Fibroblast of mammary gland (primary cell): ENCODE measurements around the gene CCR5.

Source experiments
- DNase-seq: peaks from one replicate; pipeline ENCODE4 v3.0.0-alpha.2; 2010; ENCODE audit warnings: low read depth
- H3K4me3 ChIP-seq: 2 replicates; pipeline ENCODE4 v1.5.1; 2011; ENCODE audit warnings: low read depth, mild to moderate bottlenecking, low read length, moderate library complexity; ENCODE audit not compliant: control insufficient read depth
- TF ChIP-seq, protein P1 (sequence below): conservative IDR thresholded peaks from 2 replicates; pipeline ENCODE4 v1.5.1; 2011; ENCODE audit warnings: low read depth, low read length, inconsistent platforms; ENCODE audit not compliant: control insufficient read depth, insufficient read depth

Gene CCR5

DNA sequence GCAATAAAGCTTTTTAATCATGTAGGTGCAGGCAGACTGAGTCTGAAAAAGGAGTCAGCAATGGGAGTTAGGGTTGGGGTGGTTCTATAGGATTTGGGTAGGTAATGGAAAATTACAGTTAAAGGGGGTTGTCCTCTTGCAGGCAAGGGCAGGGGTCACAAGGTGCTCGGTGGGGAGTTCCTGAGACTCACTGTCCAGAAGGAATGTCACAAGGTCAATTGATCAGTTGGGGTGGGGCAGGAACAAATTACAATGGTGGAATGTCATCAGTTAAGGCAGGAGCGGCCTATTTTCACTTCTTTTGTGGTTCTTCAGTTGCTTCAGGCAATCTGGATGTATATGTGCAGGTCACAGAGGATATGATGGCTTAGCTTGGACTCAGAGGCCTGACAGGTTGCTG, 22.3 kb downstream of the CCR5 start:
- TF ChIP-seq, protein P1, sequence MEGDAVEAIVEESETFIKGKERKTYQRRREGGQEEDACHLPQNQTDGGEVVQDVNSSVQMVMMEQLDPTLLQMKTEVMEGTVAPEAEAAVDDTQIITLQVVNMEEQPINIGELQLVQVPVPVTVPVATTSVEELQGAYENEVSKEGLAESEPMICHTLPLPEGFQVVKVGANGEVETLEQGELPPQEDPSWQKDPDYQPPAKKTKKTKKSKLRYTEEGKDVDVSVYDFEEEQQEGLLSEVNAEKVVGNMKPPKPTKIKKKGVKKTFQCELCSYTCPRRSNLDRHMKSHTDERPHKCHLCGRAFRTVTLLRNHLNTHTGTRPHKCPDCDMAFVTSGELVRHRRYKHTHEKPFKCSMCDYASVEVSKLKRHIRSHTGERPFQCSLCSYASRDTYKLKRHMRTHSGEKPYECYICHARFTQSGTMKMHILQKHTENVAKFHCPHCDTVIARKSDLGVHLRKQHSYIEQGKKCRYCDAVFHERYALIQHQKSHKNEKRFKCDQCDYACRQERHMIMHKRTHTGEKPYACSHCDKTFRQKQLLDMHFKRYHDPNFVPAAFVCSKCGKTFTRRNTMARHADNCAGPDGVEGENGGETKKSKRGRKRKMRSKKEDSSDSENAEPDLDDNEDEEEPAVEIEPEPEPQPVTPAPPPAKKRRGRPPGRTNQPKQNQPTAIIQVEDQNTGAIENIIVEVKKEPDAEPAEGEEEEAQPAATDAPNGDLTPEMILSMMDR = no peak
- no peak overlapping the region for H3K4me3 ChIP-seq
- no peak for DNase-seq

DNA sequence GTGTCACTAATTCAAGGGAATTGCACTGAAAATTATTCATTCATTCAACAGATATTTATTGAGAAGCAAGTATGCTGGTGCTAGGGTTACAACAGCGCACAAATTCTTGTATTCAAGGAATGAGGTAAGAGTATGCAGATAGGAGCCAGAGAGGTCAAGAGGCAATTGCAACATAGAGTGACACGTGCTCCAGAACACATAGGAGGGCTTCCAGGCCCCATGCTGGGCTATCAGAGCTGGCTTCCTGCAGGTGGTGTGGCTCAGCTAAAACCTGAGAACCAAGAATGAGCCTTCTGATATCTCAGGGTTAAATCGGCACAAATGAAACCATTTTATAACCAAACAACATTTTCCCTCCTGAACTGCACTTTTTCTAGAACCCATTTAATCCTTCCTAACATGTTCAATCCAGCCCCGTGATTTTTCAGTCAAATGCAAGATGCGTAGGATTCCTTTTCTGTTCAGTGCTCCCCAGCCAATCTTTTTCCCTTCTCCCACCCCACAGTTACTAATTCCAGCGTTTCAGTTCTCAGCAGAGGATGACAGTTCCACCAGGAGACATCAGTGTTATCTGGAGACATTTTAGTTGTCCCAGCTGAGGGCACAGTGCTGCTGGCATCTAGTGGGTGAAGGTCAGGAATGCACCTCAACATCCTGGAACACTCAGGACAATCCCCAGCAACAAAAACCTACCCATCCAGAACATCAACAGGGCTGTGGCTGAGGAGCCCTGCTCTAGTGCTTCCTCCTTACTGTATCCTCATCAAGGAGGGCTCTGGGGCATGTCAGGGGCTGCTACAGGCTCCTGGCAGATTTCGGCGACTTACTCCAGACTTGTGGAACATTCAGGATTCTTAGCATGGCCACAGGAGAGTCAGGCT, 23.0 kb downstream of the CCR5 start:
- no peak overlapping the region for H3K4me3 ChIP-seq
- peak; percentile 48 for DNase-seq
- TF ChIP-seq, protein P1 = no peak

DNA sequence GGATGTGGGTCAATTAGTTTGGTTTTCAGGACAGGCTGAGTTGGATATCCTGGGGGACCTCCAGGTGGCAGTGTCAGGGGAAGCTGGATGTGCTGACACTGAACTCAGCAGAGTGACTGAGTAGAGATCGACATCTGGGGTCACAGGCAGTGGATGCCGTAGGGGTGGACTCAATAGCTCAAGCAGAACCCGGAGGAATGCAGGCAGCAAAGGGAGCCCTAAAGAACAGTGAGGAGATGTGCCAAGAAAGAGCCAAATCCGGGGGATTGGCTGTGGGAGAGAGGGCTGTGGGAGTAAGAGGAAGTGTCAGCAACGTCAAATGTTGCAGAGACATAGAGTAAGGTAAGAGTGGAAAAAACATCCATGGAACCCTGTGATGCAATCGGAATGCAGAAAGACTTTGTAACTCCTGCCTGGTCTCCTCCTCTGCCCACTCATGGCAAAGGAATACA, 24.5 kb downstream of the CCR5 start:
- DNase-seq = no peak
- H3K4me3 ChIP-seq = no peak overlapping the region
- TF ChIP-seq, protein P1 = peak; percentile 7

DNA sequence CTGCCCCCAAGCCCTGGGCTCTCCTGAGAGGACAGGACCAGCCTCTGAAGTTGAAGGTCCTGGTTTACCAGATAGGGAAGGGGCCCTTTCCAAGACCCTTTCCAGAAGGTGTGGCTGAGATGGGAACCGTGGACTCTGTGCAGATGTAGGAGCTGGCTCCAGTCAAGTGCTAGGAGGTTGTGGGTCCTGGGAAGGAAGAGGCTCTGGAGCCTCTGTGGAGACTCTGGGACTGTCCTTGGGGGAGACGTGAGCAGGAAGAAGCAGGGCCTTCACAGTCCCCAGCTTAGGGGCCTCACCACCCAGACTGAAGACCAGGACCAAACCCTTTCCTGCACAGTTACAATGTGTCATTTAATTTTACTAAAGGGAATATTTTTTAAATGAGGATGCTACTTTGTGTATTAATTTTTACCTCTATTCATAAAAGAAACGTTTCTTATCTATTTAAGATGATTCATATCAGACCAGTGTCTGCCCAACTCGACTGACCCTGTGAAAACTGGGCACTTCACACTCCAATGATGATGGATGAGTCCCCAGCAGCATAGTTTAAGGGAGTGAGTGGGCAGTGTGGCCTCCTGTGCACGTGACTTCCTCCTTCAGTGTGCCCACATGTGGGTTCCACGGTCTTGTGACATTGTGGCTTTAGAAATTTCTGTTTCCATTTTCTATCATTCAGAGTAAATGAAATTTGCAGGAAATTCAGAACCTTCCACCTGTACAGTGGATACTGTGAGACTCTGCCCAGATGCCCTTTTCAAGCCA, 25.2 kb downstream of the CCR5 start:
- no peak overlapping the region for H3K4me3 ChIP-seq
- no peak for DNase-seq
- TF ChIP-seq, protein P1 = no peak

DNA sequence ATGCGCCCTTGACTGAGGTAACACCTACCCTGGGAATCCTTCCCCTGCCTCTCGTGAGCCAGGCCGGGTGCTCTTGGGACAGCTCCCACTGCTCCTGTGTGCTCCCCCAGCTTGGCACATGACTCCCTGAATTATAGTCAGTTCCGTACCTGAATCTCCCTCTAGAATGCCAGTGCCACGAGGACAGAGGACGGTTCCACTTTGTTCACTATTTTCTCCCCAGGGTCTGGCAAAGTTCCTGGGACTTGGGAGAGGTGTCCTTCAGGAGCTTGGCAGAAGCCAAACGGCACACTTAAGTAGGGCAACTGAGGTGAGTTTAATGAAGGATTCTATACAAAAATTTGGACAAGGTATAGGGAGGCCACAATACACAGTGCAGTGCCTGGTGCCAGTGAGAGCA, 26.4 kb downstream of the CCR5 start:
- TF ChIP-seq, protein P1 = no peak
- H3K4me3 ChIP-seq = no peak overlapping the region
- no peak for DNase-seq

DNA sequence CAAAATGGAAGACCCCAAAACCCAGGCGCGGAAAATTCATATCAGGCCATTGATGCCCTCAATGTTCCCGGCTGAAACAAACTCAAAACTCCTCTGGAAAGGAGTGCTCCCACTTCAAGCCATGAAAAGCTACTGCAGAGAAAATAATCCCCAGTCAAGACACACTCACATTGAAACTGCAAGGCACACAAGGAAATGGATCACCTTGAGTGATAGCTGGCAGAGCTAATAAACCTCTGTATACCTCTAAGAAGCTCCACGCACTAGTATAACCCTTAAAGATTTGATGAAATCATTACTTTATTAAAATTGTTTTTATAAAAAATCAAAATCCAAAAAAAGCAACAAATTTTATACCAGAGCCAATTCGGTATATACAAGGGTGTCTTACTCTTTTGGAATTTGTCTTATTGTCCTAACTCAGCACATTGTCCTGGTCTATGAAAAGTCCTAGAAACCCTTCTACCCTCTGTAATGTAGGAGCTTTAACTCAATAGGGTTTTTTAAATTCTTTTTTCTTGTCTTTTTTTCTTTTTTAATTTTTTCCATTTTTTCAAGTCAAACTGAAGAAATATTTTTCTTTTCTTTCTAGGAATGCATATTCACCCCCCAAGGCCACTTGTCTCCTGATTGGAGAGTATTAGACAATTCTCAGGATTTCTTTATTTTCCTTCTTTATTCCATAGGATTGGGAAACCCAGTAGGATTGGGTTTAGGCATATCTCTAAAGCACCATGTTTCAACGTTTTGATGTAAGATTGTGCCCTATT, 27.6 kb downstream of the CCR5 start:
- DNase-seq = no peak
- TF ChIP-seq, protein P1 = no peak
- no peak overlapping the region for H3K4me3 ChIP-seq
